HepG2 (cell line): ENCODE results near the gene CCND1. TPM values are rescaled to one million over a fixed set of nuclear protein-coding genes. Genes with fewer than 3 reads are reported as not detected.

Experiments
- ETV6 ChIP-seq: sonication (generic); formaldehyde crosslinking; conservative IDR thresholded peaks from 2 replicates; pipeline ENCODE4 v1.4.0; 2020; ENCODE audit warnings: missing genetic modification reagents
- LCORL ChIP-seq, 2 experiments: fragments of 450-650 bp in 1 of 2; sonication (generic) in 1 of 2; formaldehyde crosslinking in 1 of 2; IDR thresholded peaks; 2 replicates each; pipeline versions ENCODE4 v1.5.0 to v1.6.1; 2017 to 2020; ENCODE audit warnings: antibody characterized with exemption in 1 of 2, missing genetic modification reagents in 1 of 2
- MXD4 ChIP-seq: IDR thresholded peaks from 2 replicates; pipeline ENCODE4 v1.6.1; 2016; ENCODE audit warnings: mild to moderate bottlenecking, missing biosample characterization, missing genetic modification reagents
- NFE2L2 ChIP-seq: fragments of 150-350 bp; IDR thresholded peaks from 2 replicates; pipeline ENCODE4 v1.6.1; 2014; ENCODE audit warnings: low read length
- SOX5 ChIP-seq: IDR thresholded peaks from 2 replicates; pipeline ENCODE4 v1.6.1; 2016; ENCODE audit warnings: borderline replicate concordance
- ZBTB4 ChIP-seq: sonication (generic); formaldehyde crosslinking; IDR thresholded peaks from 2 replicates; pipeline ENCODE4 v1.4.0; 2020; ENCODE audit warnings: missing genetic modification reagents, mild to moderate bottlenecking, borderline replicate concordance
- ZNF33A ChIP-seq: sonication (generic); formaldehyde crosslinking; IDR thresholded peaks from 2 replicates; pipeline ENCODE4 v1.5.1; 2020; ENCODE audit warnings: missing genetic modification reagents, mild to moderate bottlenecking, moderate library complexity, borderline replicate concordance
- ZNF484 ChIP-seq: sonication (generic); formaldehyde crosslinking; IDR thresholded peaks from 2 replicates; pipeline ENCODE4 v1.5.1; 2020; ENCODE audit warnings: mild to moderate bottlenecking, low read depth, missing genetic modification reagents, borderline replicate concordance
- ZSCAN30 ChIP-seq: sonication (generic); formaldehyde crosslinking; IDR thresholded peaks from 2 replicates; pipeline ENCODE4 v1.5.0; 2020; ENCODE audit warnings: mild to moderate bottlenecking, missing genetic modification reagents
- ZXDC ChIP-seq: sonication (generic); formaldehyde crosslinking; IDR thresholded peaks from 2 replicates; pipeline ENCODE4 v1.5.0; 2020; ENCODE audit warnings: mild to moderate bottlenecking, missing genetic modification reagents
- polyA plus RNA-seq, 8 experiments: library from polyadenylated mRNA; depleted of rRNA in 3 of 8; stranded (reverse) in 7 of 8; unstranded in 1 of 8; fragments of >200 nt; fragmentation: Illumina TruSeq in 4 of 8; extraction: Trizol in 4 of 8; gene quantifications; 2 replicates each; pipeline versions ENCODE4 v1.2.1 to v1.2.3, GENCODE V29; 2011 to 2016; ENCODE audit warnings: low read depth in 4 of 8, missing spikeins in 1 of 8, mixed read lengths in 1 of 8; ENCODE audit not compliant: insufficient read depth in 1 of 8
- total RNA-seq, 5 experiments: library from RNA; depleted of rRNA; stranded (reverse); fragments of >200 nt; fragmentation: Illumina TruSeq; extraction: Trizol; gene quantifications; 2 replicates each; pipeline ENCODE4 v1.2.3, GENCODE V29; 2016; ENCODE audit warnings: low read depth in 1 of 5
- TF ChIP-seq, protein P1 (sequence below): sonication (generic); formaldehyde crosslinking; IDR thresholded peaks from 2 replicates; pipeline ENCODE4 v1.4.0; 2020; ENCODE audit warnings: mild to moderate bottlenecking, missing genetic modification reagents
- TF ChIP-seq, protein P2 (sequence below): IDR thresholded peaks from 2 replicates; pipeline ENCODE4 v1.6.1; 2012; ENCODE audit warnings: low read depth, low read length, improper control_type of control experiment

The CCND1 gene
- total and polyA plus RNA-seq, 2 of the 13 experiments (the other 11 are each of a cell fraction or from before 2014, with no cell fraction given): 107 to 136 TPM

DNA sequence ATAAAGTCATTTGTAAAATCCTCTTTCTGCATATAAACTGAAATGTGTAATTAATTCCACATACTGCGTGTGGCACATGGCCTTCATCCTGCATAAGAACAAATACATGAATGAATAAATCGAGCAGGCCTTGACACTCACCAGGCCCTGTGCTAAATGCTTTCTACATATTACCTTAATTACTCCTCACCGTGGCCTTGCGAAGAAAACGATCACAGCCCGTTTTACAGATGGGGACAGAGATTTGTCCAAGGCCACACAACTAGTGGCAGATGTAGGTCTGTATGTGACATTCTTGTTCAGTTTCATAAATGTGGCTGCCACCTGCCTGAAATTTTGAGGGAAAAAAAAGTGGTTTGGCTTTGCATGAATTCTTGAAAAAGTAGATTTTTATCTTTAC is 5.8 kb upstream of the CCND1 start (continued):
- TF ChIP-seq, protein P1, sequence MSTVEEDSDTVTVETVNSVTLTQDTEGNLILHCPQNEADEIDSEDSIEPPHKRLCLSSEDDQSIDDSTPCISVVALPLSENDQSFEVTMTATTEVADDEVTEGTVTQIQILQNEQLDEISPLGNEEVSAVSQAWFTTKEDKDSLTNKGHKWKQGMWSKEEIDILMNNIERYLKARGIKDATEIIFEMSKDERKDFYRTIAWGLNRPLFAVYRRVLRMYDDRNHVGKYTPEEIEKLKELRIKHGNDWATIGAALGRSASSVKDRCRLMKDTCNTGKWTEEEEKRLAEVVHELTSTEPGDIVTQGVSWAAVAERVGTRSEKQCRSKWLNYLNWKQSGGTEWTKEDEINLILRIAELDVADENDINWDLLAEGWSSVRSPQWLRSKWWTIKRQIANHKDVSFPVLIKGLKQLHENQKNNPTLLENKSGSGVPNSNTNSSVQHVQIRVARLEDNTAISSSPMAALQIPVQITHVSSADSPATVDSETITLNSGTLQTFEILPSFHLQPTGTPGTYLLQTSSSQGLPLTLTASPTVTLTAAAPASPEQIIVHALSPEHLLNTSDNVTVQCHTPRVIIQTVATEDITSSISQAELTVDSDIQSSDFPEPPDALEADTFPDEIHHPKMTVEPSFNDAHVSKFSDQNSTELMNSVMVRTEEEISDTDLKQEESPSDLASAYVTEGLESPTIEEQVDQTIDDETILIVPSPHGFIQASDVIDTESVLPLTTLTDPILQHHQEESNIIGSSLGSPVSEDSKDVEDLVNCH (CRISPR knock-in tag): no peak
- TF ChIP-seq, protein P2, sequence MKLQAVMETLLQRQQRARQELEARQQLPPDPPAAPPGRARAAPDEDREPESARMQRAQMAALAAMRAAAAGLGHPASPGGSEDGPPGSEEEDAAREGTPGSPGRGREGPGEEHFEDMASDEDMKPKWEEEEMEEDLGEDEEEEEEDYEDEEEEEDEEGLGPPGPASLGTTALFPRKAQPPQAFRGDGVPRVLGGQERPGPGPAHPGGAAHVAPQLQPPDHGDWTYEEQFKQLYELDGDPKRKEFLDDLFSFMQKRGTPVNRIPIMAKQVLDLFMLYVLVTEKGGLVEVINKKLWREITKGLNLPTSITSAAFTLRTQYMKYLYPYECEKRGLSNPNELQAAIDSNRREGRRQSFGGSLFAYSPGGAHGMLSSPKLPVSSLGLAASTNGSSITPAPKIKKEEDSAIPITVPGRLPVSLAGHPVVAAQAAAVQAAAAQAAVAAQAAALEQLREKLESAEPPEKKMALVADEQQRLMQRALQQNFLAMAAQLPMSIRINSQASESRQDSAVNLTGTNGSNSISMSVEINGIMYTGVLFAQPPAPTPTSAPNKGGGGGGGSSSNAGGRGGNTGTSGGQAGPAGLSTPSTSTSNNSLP: no peak
- TF ChIP-seq ETV6 (no peak), ZNF33A (no peak), LCORL (IDR thresholded peaks at IDR 0.05) (no peak), LCORL (CRISPR knock-in tag; IDR thresholded peaks at IDR 0.05) (no peak), NFE2L2 (no peak), ZNF484 (no peak), ZSCAN30 (CRISPR knock-in tag) (no peak), ZBTB4 (CRISPR knock-in tag) (no peak), ZXDC (no peak), MXD4 (CRISPR knock-in tag) (no peak), SOX5 (CRISPR knock-in tag) (no peak)
